OCI-LY1 (cell line): Measurements from ENCODE around the gene HTRA3.

Source experiments
- H2AFZ ChIP-seq: fragments of 200-600 bp; sonication (generic), shearing (Covaris generic); 2 replicates; pipeline ENCODE4 v1.6.0; 2014; ENCODE audit warnings: antibody characterized with exemption, mild to moderate bottlenecking, low read length
- H3F3A ChIP-seq: fragments of 200-600 bp; sonication (generic), shearing (Covaris generic); 2 replicates; pipeline ENCODE4 v1.6.0; 2014; ENCODE audit warnings: mild to moderate bottlenecking, antibody characterized with exemption, low read length, moderate library complexity; ENCODE audit not compliant: insufficient read depth
- H3K27ac ChIP-seq: fragments of 200-600 bp; sonication (generic); 2 replicates; pipeline ENCODE4 v1.5.1; 2014; ENCODE audit warnings: low read length, mixed run types, mild to moderate bottlenecking, low read depth; ENCODE audit not compliant: poor library complexity, severe bottlenecking
- H3K27me3 ChIP-seq: fragments of 200-600 bp; sonication (generic); 2 replicates; pipeline ENCODE4 v1.6.0; 2014; ENCODE audit warnings: antibody characterized with exemption, mild to moderate bottlenecking, low read length, moderate library complexity; ENCODE audit not compliant: insufficient read depth
- H3K36me3 ChIP-seq: fragments of 200-600 bp; sonication (generic); 2 replicates; pipeline ENCODE4 v1.6.1; 2014; ENCODE audit warnings: mild to moderate bottlenecking, antibody characterized with exemption, low read length, moderate library complexity, mixed read lengths; ENCODE audit not compliant: insufficient read depth
- H3K4me1 ChIP-seq: fragments of 200-600 bp; sonication (generic); 2 replicates; pipeline ENCODE4 v1.5.1; 2014; ENCODE audit warnings: mild to moderate bottlenecking, low read length, moderate library complexity; ENCODE audit not compliant: insufficient read depth, severe bottlenecking
- H3K4me2 ChIP-seq: fragments of 200-600 bp; sonication (generic), shearing (Covaris generic); 2 replicates; pipeline ENCODE4 v1.6.1; 2014; ENCODE audit warnings: low read length
- H3K4me3 ChIP-seq: fragments of 200-600 bp; sonication (generic); 2 replicates; pipeline ENCODE4 v1.5.1; 2014; ENCODE audit warnings: low read length, low read depth, mild to moderate bottlenecking, mixed read lengths; ENCODE audit not compliant: poor library complexity, severe bottlenecking
- H3K79me2 ChIP-seq: fragments of 200-600 bp; shearing (Covaris generic); 2 replicates; pipeline ENCODE4 v1.6.1; 2016; ENCODE audit warnings: mixed run types, low read length, mixed read lengths; ENCODE audit not compliant: insufficient read depth
- H3K9ac ChIP-seq: fragments of 200-600 bp; sonication (generic), shearing (Covaris generic); 2 replicates; pipeline ENCODE4 v1.6.1; 2014; ENCODE audit warnings: mild to moderate bottlenecking, low read length, mixed read lengths
- H3K9me2 ChIP-seq: fragments of 200-600 bp; sonication (generic), shearing (Covaris generic); 2 replicates; pipeline ENCODE4 v1.6.1; 2014; ENCODE audit warnings: low read depth, mild to moderate bottlenecking, low read length, mixed read lengths
- H3K9me3 ChIP-seq: fragments of 200-600 bp; shearing (Covaris generic); 2 replicates; pipeline ENCODE4 v1.6.1; 2014; ENCODE audit warnings: low read length, mixed read lengths
- H4K20me1 ChIP-seq: fragments of 200-600 bp; sonication (generic), shearing (Covaris generic); 2 replicates; pipeline ENCODE4 v1.6.0; 2016; ENCODE audit warnings: mild to moderate bottlenecking, low read length; ENCODE audit not compliant: insufficient read depth
- EZH2 ChIP-seq: fragments of 200-600 bp; sonication (generic), shearing (Covaris generic); IDR thresholded peaks from 2 replicates; pipeline ENCODE4 v1.8.0; 2017; ENCODE audit warnings: borderline replicate concordance, mixed run types, mild to moderate bottlenecking, antibody characterized with exemption, low read length, moderate library complexity, mixed read lengths
- TF ChIP-seq, protein P1 (sequence below): fragments of 200-600 bp; sonication (generic), shearing (Covaris generic); IDR thresholded peaks from 2 replicates; pipeline ENCODE4 v1.5.1; 2017; ENCODE audit warnings: mild to moderate bottlenecking, antibody characterized with exemption, low read length, moderate library complexity, mixed read lengths

The HTRA3 gene

GRCh38 chr4:8294036-8294435, 24.5 kb downstream of the HTRA3 start:
- H3K79me2 ChIP-seq, result no peaks in the 10 kb centered on the region
- H3K4me3 ChIP-seq, result no peak overlapping the region
- no peaks in the 10 kb centered on the region for H4K20me1 ChIP-seq
- TF ChIP-seq, protein P1, sequence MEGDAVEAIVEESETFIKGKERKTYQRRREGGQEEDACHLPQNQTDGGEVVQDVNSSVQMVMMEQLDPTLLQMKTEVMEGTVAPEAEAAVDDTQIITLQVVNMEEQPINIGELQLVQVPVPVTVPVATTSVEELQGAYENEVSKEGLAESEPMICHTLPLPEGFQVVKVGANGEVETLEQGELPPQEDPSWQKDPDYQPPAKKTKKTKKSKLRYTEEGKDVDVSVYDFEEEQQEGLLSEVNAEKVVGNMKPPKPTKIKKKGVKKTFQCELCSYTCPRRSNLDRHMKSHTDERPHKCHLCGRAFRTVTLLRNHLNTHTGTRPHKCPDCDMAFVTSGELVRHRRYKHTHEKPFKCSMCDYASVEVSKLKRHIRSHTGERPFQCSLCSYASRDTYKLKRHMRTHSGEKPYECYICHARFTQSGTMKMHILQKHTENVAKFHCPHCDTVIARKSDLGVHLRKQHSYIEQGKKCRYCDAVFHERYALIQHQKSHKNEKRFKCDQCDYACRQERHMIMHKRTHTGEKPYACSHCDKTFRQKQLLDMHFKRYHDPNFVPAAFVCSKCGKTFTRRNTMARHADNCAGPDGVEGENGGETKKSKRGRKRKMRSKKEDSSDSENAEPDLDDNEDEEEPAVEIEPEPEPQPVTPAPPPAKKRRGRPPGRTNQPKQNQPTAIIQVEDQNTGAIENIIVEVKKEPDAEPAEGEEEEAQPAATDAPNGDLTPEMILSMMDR, result no peak
- no peak for TF ChIP-seq EZH2
- no peak overlapping the region for H3K27ac ChIP-seq
- H3K36me3 ChIP-seq, result no peaks in the 10 kb centered on the region
- no peak overlapping the region for H3K9ac ChIP-seq
- H3K27me3 ChIP-seq, result no peaks in the 10 kb centered on the region
- no peaks in the 10 kb centered on the region for H3K9me2 ChIP-seq
- no peak overlapping the region for H2AFZ ChIP-seq
- no peaks in the 10 kb centered on the region for H3F3A ChIP-seq
- H3K9me3 ChIP-seq, result no peaks in the 10 kb centered on the region
- peaks cover 20% of the 10 kb centered on the region for H3K4me1 ChIP-seq
- H3K4me2 ChIP-seq, result no peak overlapping the region

DNA sequence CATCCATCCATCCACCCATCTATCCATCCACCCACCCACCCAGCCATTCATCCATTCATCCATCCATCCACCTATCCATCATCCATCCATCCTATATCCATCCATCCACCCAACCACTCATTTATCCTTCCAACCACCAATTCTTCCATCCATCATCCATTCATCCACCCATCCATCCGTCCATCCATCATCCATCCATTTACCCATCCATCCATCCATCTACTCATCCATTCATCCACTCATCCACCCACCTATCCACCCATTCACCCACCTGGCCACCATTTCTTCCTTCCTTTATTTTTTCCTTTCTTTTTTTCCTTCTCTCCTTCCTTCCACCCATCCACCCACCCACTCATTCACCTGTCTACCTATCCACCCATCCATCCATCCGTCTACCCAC, 25.2 kb downstream of the HTRA3 start:
- Histone ChIP-seq H3K4me2 (no peak overlapping the region), H3K9me2 (no peaks in the 10 kb centered on the region), H3K27ac (no peak overlapping the region), H3K9me3 (no peaks in the 10 kb centered on the region), H3K9ac (no peak overlapping the region), H3F3A (no peaks in the 10 kb centered on the region), H3K79me2 (no peaks in the 10 kb centered on the region), H2AFZ (no peak overlapping the region), H4K20me1 (no peaks in the 10 kb centered on the region), H3K4me3 (no peak overlapping the region), H3K4me1 (peaks cover 17% of the 10 kb centered on the region), H3K36me3 (no peaks in the 10 kb centered on the region), H3K27me3 (no peaks in the 10 kb centered on the region)
- no peak for TF ChIP-seq EZH2
- TF ChIP-seq, protein P1, result no peak

- H3K4me2 ChIP-seq, result no peak overlapping the region
- H3K4me1 ChIP-seq, result peaks cover 10% of the 10 kb centered on the region
- no peak overlapping the region for H3K4me3 ChIP-seq
- no peak overlapping the region for H3K27ac ChIP-seq
- H3K9me2 ChIP-seq, result no peaks in the 10 kb centered on the region
- no peaks in the 10 kb centered on the region for H3K27me3 ChIP-seq
- no peaks in the 10 kb centered on the region for H3F3A ChIP-seq
- no peaks in the 10 kb centered on the region for H4K20me1 ChIP-seq
- no peaks in the 10 kb centered on the region for H3K36me3 ChIP-seq
- no peaks in the 10 kb centered on the region for H3K9me3 ChIP-seq
- H3K79me2 ChIP-seq, result no peaks in the 10 kb centered on the region
- TF ChIP-seq, protein P1, result no peak
- no peak for TF ChIP-seq EZH2
- no peak overlapping the region for H2AFZ ChIP-seq
- no peak overlapping the region for H3K9ac ChIP-seq
These were observed 25.9 kb downstream of the HTRA3 start for GRCh38 chr4:8295471-8295870.
